ENCODE measurements around the gene FOXC1.

Gene FOXC1

DNA sequence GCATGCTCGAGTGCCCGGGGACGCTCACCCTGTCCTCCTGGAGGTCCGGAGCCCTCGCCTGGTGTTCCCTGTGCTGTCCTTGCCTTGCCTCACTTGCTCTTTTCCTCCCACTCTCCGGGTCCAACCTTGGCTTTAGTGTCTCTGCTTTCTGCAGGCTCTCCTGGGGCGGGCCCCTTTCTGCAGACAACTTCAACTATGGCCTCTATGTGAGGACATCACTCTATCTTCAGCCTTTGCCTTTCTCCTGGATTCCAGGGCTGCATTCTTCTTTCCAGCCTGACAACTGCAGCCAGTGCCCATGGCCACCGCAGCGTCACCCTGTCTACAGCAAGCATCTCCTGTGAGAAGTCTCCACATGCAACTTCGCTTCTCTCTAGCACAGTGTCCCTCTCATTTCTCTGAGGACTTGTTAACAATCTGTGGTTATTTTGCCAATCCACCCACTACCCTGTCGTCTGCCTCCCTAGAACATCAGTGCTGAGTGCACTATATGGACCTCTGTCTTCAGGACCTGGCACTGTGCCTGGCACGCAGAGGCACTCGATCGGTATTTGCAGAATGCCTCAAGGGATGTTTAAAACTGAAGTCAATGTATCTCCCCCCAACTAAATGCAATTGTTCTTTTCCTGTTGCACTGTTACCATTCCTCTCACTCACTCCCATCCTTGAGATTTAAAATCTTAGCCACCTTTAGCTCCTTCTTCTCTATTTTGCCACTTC is 35.9 kb downstream of the FOXC1 start:
- DNase-seq: no peak

DNA sequence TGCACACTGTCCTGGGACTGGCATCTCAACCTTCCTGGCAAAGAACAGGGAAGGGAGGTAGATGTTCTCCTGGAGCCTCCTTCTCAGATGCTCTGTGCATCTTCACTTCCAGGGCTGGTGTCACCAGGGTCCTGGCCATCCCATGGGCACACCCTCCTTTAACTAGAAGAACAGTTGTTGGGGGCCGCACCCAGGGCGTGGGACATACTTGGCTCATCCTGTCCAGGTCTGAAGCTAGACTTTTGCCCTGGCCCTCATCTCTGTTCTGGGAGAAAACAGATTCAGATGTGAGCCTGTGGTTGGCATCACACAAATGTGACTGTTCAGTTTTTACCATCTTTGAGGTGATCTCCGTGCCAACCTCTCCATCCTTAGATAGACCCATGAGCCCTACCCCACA is 41.6 kb downstream of the FOXC1 start:
- no peak for DNase-seq

DNA sequence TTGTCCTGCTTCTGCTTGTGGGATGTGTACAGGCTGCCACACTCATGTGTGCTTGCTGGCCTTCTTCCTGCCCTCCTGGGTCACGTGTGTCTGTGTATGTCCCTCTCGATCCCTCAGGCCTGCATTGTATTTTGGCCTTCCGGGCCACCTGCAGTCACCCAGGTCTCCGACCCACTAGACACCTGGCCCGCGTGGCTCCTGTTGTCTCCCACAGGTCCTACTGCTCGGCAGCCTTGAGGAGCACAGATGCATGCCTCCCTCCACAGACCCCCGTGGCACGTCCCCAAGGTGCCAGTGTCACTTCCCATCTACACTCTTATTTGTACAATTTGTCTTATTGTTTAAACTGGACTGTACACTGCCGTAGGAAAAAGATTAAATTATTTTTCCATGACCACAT is 43.1 kb downstream of the FOXC1 start:
- no peak for DNase-seq

DNA sequence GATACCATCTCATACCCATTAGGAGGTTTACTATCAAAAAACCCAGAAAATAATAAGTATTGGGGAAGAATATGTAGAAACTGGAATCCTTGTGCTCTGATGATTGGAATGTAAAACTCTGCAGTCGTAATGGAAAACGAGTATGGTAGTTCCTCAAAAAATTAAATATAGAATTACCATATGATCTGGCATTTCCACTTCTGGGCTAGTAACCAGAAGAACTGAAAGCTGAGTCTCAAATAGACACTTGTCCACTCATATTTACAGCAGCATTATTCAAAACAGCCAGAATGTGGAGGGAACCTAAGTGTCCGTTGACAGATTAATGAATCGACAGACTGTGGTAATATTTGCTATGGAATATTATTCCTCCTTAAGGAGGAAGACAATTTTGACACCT is 44.3 kb downstream of the FOXC1 start:
- no peak for DNase-seq

DNA sequence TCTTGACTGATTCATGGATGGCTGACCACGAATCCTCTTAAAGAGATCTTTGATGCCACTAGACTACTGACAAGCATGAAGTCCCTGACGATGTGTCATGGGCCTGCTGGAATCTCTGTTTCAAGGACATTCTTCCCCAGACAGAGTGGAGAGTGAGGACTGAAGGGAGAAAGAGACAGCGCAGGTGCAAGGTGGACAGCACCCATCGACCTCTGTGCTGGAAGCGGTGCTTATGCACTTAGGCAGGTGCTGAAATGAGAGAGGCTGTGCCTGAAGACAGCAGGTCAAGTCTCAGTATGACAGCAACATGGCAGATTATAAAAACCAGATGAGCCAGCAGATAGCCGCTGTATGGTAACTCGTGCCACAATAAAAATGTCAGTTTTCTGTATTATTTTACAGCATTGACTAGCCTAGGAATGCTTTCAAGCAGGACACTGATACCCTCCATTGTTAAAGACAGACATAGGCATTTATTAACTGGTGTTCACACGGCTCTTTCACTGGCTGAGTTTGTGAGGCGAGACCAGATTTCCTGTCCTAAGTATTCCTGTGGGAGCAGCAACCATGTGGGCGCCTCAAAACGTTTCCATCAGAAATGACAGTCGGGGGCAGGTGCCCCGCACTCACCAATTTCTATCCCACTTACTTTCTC is 47.5 kb downstream of the FOXC1 start:
- DNase-seq: no peak

DNA sequence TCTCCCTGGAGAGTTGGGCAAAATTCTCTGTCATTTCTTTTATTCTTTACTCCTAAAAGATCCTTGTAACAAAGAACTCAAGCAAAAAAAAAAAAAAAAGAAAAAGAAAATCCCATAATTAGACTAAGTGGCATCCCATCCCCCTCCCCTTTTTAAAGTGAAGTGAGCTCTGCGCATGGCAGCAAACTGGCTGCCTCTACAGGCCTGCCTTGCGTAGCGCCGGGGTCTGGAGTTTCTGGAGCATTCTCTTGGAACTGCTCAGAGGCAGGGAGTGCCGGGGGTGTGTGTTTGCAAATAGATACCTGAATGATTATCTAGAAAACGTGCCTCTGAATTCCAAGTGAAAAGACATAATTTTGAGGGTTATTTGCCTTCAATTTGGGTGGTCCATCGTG is 48.1 kb downstream of the FOXC1 start:
- DNase-seq: no peak

DNA sequence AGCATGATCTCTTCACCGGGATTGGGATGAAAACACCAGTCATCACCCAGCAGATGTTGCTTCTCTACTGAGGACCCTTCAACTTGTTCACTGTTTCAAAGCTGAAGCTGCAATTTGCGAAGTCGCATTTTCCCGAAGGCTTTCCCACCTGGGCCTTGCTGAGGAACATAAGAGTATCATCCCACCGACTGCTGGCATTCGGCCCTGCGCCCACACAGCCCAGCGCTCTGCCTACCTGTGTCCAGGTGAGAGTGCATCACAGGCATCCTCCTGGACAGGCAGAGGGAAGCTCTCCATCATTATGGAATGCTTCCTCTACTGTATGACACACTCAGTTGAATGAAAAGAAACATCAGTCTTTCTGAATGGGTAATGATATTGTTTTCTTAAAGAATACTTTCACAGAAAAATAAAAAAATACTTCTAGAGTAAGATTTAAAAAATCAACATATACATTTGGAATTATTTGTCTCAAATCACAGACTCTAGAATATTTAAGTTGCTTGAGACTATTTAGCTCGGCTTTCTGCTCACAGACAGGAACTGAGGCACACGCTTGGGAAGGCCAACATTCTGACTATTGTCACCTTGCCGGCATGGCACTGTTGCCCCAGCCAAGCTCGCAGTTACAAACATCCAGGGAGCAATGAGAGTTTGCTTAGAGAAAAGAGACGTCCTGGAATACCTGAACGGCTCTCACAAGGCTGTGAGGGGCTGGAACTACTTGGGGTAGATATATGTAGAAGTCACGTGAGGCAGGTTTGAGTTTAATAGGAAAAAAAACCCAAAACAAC is 48.7 kb downstream of the FOXC1 start:
- no peak for DNase-seq

DNA sequence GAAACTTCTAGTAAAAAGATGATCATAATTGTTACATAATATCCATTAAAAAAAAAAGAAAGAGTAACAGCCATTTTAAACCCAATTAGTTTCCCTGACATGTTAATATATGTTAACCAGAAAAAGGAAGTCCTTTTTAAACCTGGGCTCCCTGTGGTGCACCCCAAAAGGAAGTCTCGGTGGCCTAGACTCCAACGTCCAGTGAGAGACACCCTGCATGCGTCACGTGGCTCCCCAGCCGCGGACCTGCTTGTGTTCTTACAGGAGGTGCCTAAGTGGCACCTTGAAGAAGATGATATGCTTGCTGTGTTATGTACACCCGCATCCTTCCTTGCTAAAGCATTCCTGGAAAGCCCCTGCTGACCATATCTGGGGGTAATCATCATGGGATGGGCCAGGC is 50.1 kb downstream of the FOXC1 start:
- DNase-seq: no peak

DNA sequence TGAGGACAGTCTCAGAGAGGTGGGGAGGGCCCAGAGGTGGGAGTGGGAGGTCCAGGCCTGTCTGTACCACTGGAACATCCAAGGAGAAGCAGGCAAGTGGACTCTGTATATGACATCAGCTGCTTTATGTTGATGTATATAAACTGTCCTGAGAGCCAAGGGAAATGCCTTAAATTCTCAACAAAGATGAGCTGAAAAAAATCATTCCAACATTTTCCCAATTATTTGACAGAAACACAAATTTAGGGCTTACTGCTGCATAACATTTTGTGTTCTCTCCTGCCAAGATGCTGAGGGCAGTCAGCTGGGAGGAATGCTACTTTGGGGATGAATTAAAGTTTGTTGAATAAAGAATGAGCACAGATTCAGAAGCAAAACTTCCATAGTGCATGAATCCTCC is 52.8 kb downstream of the FOXC1 start:
- no peak for DNase-seq

Measured in SHP77 treated with DMSO at 0.1 percent for 48 hours (cell line).